PC-3 (cell line): ENCODE measurements around the gene DOCK10.

Experiments used
- CTCF ChIP-seq: fragments of 300-600 bp; sonication (generic); conservative IDR thresholded peaks from 2 replicates; pipeline ENCODE4 v1.5.1; 2017; ENCODE audit warnings: antibody characterized with exemption, low read depth, mild to moderate bottlenecking, low read length
- EZH2 ChIP-seq: fragments of 300-600 bp; sonication (generic); IDR thresholded peaks from one replicate; pipeline ENCODE4 v1.6.1; 2017; ENCODE audit warnings: antibody characterized with exemption, mild to moderate bottlenecking, low read length; ENCODE audit not compliant: unreplicated experiment

DNA sequence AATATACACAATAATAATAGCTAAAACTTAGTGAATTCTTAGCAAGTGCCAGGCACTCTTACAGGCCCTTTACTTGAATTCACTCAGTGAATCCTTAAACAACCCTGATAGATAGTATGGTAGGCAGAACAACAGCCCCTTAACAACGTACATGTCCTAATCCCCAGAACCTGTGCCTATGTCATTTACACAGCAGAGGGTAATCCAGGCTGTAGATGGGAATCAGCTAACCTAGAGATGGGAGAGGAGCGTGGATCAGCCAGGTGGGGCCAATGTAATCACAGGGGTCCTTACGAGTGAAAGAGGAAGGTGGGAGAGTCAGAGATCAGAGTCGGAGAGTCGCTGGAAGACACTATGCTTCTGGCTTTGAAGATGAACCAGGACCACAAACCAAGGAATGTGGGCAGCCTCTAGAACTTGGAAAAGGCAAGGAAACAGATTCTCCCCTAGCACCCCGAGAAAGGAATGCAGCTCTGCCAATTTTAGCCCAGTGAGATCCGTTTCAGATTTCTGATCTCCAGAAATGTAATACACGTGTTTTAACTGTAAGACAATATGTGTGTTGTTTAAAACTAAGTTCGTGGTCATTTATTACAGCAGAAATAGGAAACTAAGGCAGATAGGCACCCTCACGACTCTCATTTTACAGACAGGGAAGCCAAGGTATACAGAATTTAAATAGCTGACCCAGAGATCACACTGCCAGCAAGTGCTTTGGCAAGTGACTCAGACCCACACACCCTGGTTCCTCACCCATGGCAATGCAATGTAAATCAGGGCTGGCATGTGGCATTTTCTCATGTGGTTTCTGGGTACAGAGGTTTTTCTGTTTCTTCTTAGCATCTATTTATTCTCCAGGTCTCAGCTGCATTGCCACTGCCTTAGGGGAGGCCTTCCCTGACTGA lies 68.9 kb downstream of the DOCK10 start:
- TF ChIP-seq CTCF = no peak
- TF ChIP-seq EZH2 = no peak
